HepG2 (cell line): Measurements from ENCODE around the gene RPP21. TPM values are rescaled to one million over a fixed set of nuclear protein-coding genes. Genes with fewer than 3 reads are reported as not detected.

ENCODE experiments used
- ADNP ChIP-seq: sonication (generic); formaldehyde crosslinking; IDR thresholded peaks from 2 replicates; pipeline ENCODE4 v1.4.0; 2020; ENCODE audit warnings: missing genetic modification reagents
- HNRNPK ChIP-seq: fragments of 200-400 bp; formaldehyde crosslinking; IDR thresholded peaks from 2 replicates; pipeline ENCODE4 v1.6.1; 2018; ENCODE audit warnings: low read length, low read depth, moderate library complexity, mild to moderate bottlenecking; ENCODE audit not compliant: poor library complexity, severe bottlenecking
- HNRNPL ChIP-seq: fragments of 200-400 bp; formaldehyde crosslinking; IDR thresholded peaks from 2 replicates; pipeline ENCODE4 v1.6.1; 2017; ENCODE audit warnings: mild to moderate bottlenecking, low read depth, low read length
- MAFK ChIP-seq, 2 experiments: IDR thresholded peaks in 1 of 2; conservative IDR thresholded peaks in 1 of 2; 2 replicates each; pipeline ENCODE4 v1.6.1; 2011; ENCODE audit warnings: improper control_type of control experiment in 2 of 2, low read length in 2 of 2
- MTERF4 ChIP-seq: sonication (generic); formaldehyde crosslinking; IDR thresholded peaks from 2 replicates; pipeline ENCODE4 v1.8.0; 2023; ENCODE audit warnings: mild to moderate bottlenecking, missing genetic modification reagents
- NFATC3 ChIP-seq: sonication (generic); formaldehyde crosslinking; IDR thresholded peaks from 2 replicates; pipeline ENCODE4 v1.5.1; 2020; ENCODE audit warnings: mild to moderate bottlenecking, missing genetic modification reagents
- SP5 ChIP-seq: IDR thresholded peaks from 2 replicates; pipeline ENCODE4 v1.6.1; 2016; ENCODE audit warnings: low read depth, borderline replicate concordance
- ZBTB14 ChIP-seq: sonication (generic); formaldehyde crosslinking; IDR thresholded peaks from 2 replicates; pipeline ENCODE4 v1.4.0; 2020; ENCODE audit warnings: missing genetic modification reagents
- ZBTB3 ChIP-seq: sonication (generic); formaldehyde crosslinking; IDR thresholded peaks from 2 replicates; pipeline ENCODE4 v1.4.0; 2020; ENCODE audit warnings: low read depth, mild to moderate bottlenecking, moderate library complexity, missing genetic modification reagents, borderline replicate concordance
- ZNF318 ChIP-seq: sonication (generic); formaldehyde crosslinking; IDR thresholded peaks from 2 replicates; pipeline ENCODE4 v1.4.0; 2020; ENCODE audit warnings: mild to moderate bottlenecking, missing genetic modification reagents
- ZNF335 ChIP-seq: sonication (generic); formaldehyde crosslinking; IDR thresholded peaks from 2 replicates; pipeline ENCODE4 v1.4.0; 2020; ENCODE audit warnings: missing genetic modification reagents
- ZNF674 ChIP-seq: sonication (generic); formaldehyde crosslinking; IDR thresholded peaks from 2 replicates; pipeline ENCODE4 v1.5.0; 2020; ENCODE audit warnings: low read depth, mild to moderate bottlenecking, missing genetic modification reagents
- ZNF691 ChIP-seq: sonication (generic); formaldehyde crosslinking; IDR thresholded peaks from 2 replicates; pipeline ENCODE4 v1.4.0; 2020; ENCODE audit warnings: missing genetic modification reagents, low read depth, mild to moderate bottlenecking, borderline replicate concordance
- ZNF878 ChIP-seq: sonication (generic); formaldehyde crosslinking; IDR thresholded peaks from 2 replicates; pipeline ENCODE4 v1.8.1; 2023; ENCODE audit warnings: mild to moderate bottlenecking, missing genetic modification reagents, moderate library complexity
- ZSCAN22 ChIP-seq: sonication (generic); formaldehyde crosslinking; IDR thresholded peaks from 2 replicates; pipeline ENCODE4 v1.4.0; 2020; ENCODE audit warnings: mild to moderate bottlenecking, missing genetic modification reagents
- polyA plus RNA-seq, 8 experiments: library from polyadenylated mRNA; depleted of rRNA in 3 of 8; stranded (reverse) in 7 of 8; unstranded in 1 of 8; fragments of >200 nt; fragmentation: Illumina TruSeq in 4 of 8; extraction: Trizol in 4 of 8; gene quantifications; 2 replicates each; pipeline versions ENCODE4 v1.2.1 to v1.2.3, GENCODE V29; 2011 to 2016; ENCODE audit warnings: low read depth in 4 of 8, missing spikeins in 1 of 8, mixed read lengths in 1 of 8; ENCODE audit not compliant: insufficient read depth in 1 of 8
- total RNA-seq, 5 experiments: library from RNA; depleted of rRNA; stranded (reverse); fragments of >200 nt; fragmentation: Illumina TruSeq; extraction: Trizol; gene quantifications; 2 replicates each; pipeline ENCODE4 v1.2.3, GENCODE V29; 2016; ENCODE audit warnings: low read depth in 1 of 5

The RPP21 gene
- total and polyA plus RNA-seq, 2 of the 13 experiments (the other 11 are each of a cell fraction or from before 2014, with no cell fraction given), result 53.1 to 72.3 TPM

- TF ChIP-seq ZNF691, result peak; percentile 79; the same call in 1 of the 2 replicates
- TF ChIP-seq SP5 (CRISPR knock-in tag), result peak; percentile 80
- TF ChIP-seq ZBTB14, result peak; percentile 59
- TF ChIP-seq ADNP (CRISPR knock-in tag), result no peak; the same call in 1 of the 2 replicates
- TF ChIP-seq ZBTB3, result no peak
- 0 out of 2 replicates have a peak, but pooled peaks have one; percentile 62 for TF ChIP-seq MTERF4 (CRISPR knock-in tag)
- peak; percentile 89 for TF ChIP-seq NFATC3 (CRISPR knock-in tag)
- TF ChIP-seq ZNF318 (CRISPR knock-in tag), result no peak
- peak; percentile 42 for TF ChIP-seq HNRNPK
- no peak for TF ChIP-seq MAFK (conservative IDR thresholded peaks at IDR 0.05 in 1 of 2, IDR thresholded peaks at IDR 0.05 in 1 of 2; ENCODE audit: low read length in 2 of 2)
- TF ChIP-seq HNRNPL, result 0 out of 2 replicates have a peak, but pooled peaks have one; percentile 22
- TF ChIP-seq ZNF335 (CRISPR knock-in tag), result peak; percentile 92
- no peak; the same call in 1 of the 2 replicates for TF ChIP-seq ZNF878 (CRISPR knock-in tag)
- no peak; the same call in 1 of the 2 replicates for TF ChIP-seq ZSCAN22 (CRISPR knock-in tag)
- no peak; the same call in 1 of the 2 replicates for TF ChIP-seq ZNF674
These were observed at the start of gene RPP21 (continued) for GRCh38 chr6:30344868-30345671.
